GM19438 (cell line): ENCODE measurements around the gene SLC38A10.

Experiments
- ATAC-seq: cut with Tn5 transposase; IDR thresholded peaks from one replicate; pipeline ENCODE4 v1.9.1; 2021; ENCODE audit warnings: low read depth; ENCODE audit not compliant: unreplicated experiment

The SLC38A10 gene

DNA sequence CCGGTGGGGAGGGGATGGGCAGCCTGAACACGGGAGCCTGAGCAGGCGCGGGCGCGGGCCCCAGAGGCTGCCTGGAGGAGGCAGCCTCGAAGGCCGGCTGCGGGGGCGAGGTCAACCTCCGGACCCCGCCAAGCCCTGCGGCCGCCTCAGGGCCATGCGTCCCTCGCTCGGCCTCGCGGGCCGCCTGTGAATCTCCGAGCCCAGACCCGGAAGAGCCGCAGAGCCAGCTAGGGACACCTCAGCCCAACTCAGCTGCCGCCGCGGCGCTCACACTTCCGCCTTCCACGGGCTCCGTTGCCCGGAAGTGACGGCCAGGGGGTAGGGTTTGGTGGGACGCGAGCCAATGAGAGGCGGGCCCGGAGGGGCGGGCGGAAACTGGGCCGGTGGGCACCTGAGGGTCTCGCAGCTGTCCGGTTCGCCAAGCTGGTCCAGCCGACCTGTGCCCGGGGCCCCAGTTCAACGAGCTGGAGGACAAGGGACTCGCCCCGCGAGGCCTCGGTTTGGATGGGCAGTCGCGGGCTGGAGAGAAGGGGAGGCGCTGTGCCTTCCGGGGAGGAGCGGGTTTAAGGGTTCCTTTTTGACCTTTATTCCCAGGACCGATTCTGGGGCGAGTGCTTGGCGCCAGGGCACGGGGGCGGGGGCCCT is at the start of gene SLC38A10:
TSS of gene SLC38A10 (minus strand) at position 277 of the 645 bp plus-strand sequence. CDS start 386 bp downstream, outside the sequence.
- peak; percentile 83 for ATAC-seq

DNA sequence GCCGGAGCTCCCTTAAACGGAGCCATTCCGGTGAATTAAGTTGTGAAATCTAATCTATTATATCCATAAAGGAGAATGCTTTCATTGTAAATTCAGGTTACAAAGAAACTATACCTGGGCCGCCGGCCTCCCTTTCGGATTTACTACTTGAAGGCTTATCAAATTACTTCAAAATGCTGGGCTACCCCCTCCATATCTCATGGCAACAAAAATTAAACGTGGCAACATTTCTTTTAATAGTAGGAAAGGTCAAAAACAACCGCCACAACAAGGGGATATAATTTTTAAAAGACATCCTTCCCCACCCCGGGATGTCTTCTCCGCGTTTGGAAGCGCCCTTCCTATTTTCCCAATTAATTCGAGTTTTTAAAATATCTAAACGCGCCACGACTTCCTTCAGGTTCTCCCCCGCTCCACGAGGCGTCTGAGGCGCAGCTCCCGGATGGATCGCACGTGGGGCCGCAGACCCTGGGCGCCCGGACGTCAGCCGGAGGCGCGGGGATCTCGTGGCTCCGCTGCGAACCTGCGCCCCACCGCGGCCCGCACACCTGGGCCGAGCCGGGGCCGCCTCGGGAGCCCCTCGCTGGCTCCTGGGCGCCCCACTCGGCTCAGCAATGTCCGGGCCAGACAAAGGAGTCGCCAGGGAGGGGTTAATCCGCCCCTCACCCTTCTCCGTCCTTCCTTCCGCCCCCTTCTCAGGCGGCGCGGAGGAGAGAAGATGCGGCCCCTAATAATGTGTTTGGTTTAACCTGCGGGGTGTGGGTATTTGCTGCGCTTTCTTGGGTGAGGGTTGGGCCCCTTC is 47.4 kb upstream of the SLC38A10 start:
- ATAC-seq = no peak

DNA sequence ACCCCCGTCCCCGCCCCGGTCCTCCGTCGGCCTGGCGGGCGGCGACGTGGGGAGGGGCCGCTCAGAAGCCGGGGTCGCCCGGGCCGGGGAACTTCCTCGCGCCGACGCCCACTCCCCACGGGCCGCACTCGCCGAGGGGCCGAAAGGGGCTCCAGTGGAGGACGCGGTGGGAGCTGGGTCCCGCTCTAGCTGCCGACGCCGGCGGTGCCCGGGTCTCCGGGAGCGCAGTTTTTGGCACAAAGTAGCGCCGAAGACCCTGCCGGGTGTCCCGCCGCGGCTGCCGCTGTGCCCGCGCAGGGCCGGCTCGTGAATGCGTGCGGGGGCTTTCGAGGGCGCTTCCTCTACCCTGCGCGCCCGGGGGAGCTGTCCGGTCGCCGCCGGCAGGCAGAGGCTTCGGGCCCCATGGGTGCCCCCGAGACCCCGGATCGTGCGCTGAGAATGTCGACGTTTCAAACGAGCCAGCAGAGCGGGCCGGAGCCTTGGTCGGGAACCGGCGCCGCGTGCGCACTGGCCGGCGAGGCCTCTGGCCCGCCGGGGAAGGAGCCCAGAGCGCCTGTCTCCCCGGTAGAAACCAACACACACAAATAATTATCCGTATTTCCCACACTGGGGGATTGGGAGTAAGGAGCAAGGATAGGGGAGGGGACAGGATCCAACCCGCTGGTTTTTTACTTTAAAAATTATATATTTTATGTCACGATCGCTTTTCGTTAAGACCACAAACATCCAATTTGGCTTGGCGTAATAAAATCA is 46.6 kb upstream of the SLC38A10 start:
- no peak for ATAC-seq

DNA sequence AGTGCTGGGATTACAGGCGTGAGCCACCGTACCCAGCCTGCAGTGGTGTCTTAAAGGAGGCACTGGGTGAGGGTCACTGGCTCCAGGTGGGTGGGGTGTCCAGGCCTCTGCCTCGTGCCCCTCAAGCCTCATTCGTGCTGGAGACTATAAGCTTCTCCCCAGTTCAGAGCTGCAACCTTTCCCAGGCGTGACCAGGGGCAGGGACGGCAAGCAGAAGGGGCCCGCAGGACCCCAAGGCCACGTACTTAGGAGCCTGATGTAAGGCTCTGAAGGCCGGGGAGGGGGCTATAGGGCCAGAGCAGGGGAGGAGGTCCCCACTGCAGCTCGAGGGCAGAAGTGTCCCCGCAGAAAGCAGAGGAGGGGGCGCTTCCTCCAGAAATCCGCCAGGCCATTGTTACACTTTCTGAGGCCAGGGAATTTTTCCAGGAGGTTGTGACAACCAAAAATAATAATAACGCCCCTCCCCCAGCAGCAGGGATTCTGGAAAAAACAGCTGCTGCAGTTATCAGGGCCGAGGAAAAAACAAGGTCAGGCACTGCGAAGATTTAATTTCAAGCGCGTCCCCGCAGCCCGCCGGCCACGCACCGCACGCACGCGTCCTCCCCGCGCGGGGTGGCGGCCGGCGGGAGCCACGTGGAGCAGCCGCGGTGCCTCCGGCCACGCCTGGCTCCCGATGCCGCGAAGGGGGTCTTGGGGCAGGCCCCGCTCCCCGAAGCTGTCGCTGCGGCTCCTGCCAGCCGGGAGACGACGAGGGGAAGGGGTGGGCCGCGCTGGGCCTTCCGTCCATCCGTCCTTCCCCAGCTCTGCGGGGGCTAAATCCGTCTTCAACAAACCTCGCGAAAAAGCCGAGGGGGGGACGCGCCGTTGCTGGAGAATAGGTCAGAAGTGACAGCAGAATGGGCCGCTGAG is 45.8 kb upstream of the SLC38A10 start:
- ATAC-seq = no peak

DNA sequence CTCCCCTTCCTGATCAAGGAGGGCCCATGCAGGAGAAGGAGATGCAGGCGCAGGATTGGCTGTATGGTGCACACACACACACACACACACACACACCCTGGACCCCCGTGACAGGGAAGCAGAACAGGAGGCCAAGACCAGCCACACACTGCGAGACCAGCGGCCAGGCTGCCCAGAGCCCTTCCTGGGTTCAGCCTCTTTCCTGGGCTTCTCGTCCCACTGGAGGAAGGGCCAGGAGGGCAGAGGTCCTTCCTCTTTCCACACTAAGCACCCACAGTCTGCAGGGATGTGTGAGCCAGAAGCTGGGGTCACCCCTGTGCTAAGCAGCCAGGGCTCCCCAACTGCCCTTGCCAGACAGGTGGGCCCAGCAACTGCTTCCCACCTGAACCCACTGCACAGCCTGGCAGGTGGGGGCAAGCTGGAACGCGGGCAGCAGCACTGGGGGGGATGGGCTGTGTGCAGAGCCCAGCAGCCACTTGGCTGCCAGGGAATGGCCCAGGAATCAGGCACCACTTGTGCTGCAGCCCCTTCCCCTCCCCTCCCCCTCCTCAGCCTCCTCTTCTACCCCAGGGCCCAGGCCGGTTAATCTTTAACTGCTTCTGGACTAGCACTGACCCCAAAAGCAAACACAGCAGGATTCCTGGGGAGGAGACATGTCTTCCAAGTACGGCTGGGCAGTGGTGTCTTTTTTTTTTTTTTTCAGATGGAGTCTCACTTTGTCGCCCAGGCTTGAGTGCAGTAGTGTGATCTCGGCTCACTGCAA is 44.6 kb upstream of the SLC38A10 start:
- no peak for ATAC-seq

DNA sequence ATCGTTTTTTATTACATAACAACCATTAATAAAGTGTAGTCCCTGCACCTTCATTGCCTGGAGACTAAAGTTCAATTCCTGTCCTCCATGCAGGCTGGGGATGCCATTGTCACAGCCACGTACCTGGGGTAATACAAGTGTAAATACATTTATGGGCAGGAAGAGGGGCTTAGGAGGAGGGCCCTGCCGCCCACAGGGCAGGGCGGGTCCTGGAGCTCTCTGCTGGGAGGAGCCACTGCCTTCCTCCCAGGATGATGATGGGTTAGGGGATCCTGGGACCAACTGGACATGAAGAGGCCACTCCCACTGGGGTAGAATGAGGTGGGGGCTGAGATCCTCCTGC is 44.1 kb upstream of the SLC38A10 start:
- ATAC-seq = no peak

DNA sequence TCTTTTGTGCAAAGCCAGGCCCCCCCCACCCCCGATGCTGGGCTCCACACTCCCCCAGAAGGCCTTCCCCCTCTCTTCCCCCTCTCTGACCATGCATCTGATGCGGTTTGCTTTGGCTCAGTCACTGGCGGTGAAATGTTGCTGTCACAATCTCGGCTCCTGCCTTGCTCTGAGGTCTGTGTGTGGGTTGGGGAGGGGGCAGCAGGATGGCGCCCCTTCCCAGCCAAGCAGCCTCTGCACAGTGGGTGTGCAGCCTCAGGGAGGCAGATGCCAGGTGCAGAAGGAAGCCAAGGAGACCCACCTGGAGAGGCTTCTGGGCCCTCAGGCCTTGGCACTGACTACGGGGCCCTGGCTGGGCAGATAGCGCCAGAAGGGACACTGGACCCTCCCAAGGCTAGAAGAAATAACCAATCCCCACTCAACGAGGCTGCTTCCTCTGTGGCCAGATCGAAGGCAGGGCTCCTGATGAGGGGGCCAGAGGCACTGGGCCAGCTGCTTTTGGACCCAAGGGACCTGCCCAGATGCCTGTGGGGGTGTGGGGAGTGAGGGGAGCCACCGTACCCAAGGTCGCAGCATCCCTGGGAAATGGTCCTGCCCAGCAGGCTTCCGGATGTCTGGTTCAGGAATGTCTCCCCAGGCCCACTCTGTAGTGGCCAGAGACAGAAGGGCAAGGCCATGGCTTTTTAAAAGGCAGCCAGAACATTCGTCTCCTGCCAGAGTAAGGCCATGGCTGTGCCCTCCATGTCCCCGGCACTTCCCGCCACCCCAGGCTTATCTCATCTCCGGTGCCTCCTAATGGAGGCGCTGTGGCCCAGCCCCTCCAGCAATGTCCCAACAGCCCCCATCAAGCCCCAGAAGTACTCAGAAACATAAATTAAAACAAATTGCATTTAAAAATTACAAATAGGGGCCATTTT is 43.4 kb upstream of the SLC38A10 start:
- ATAC-seq = no peak

DNA sequence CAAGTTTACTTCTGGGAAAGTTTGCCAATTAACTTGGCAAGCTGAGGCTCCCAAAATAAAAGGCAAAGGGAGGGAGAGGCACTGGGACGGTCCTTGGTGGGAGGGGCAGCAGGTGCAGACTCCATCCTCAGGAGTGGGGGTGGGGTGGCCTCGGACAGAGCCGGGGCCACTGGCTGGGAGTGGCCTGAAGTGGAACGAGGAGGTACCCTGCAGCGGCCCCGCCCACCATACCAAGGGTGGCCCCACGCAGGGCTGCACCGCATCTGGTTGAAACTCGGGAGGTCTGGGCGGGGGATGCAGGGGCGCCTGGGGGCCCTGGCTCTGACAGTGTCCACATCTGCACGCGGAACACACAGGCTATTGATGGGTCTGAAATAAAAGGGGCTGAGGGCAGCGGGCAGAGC is 42.4 kb upstream of the SLC38A10 start:
- no peak for ATAC-seq

DNA sequence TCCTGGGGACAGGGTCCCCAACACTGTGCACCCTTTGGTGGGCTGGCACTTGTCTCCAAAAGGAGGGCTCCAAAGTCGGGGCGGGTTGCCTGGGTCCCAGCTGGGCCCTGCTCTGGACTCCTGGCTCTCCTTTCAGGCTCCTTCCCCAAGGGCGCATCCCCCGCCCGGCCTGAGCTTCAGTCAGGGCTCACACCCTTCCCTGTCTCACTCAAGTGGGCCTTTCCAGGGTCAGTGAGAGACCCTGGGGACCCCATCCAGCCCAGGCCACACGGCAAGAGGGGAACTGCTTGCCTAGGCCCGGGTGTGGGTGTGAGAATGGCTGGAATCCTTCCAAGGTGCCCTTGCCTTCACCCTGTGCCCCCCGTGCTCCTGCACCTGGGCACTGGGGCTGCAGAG is 41.8 kb upstream of the SLC38A10 start:
- no peak for ATAC-seq

DNA sequence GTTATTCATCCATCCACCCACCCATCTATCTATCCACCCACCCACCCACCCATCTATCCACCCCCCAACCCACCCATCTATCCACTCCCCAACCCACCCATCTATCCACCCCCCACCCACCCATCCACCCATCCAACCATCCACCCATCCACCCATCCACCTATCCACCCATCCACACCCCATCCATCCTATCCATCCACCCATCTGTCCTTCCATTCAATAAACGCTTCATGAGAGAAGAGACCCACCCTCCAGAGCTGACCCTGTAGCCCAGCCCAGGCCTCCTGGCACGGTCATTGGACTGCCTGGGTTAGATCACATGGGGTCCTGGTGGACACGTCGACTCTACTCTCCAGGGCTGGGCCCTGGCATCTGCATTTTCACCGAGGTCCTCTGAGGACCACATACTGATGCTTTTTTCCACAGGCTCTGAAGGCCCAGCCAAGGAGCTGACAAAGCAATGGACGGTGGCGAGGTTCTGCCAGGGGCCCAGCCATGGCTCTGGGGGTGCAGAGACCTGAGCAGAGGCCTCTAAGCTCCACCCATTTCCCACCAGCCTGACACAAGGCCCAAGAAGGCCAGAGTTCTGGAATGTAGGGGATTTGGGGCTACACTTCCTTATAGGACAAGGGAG is 41.3 kb upstream of the SLC38A10 start:
- no peak for ATAC-seq

DNA sequence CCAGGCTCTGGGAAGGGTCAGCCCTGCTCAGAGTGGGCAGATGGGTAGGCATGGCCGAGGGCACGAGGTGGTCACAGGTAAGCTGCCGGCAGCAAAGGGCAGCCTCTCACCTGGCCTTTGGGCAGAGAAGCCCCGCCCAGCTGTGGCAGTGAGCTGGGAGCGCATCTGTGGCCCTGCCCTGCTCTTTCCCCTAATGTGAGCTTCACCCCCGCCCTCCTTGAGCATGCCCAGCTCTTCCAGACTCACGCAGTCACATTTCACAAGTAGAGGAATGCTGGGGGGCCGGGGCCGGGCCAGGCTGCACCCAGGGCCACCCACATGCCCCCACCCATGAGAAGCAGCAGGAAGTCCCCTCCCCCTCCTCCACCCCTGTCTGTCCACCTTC is 40.7 kb upstream of the SLC38A10 start:
- ATAC-seq = no peak

DNA sequence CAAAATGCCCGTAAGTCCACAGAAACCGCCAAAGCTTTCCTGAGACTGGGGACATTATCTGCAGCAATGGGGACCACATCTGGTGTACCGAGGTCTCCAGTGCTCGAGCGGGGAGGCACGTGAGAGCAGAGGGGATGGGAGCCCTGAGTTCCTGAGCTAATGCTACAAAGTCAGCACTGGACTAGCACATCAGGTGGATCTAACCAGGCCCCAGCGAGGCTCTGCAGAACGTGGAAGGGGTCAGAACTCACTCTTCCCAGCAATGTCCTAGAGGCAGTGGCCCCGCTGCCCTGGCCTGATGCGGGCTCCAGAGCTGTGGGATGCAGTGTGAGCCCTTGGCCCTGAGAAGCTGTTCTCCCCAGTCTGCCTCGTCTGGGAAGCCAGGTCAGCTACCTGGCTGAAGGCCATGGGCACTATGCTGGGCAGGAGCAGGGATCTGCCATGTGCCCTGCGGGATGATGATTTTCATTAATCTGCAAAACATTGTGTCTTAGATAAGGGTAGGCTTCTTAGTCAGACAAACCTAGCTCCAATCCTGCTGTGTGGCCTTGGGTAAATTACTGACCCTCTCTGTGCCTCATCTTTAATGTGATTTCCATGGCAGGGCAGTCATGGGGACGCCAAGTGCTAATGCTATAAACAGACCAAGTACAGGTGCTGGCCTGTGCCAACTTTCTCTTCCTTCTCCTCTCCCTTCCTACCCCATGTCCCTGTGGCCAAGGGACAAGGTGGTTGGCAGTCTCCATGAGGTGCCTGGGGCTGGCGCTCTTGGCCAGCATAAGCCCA is 40.1 kb upstream of the SLC38A10 start:
- no peak for ATAC-seq

DNA sequence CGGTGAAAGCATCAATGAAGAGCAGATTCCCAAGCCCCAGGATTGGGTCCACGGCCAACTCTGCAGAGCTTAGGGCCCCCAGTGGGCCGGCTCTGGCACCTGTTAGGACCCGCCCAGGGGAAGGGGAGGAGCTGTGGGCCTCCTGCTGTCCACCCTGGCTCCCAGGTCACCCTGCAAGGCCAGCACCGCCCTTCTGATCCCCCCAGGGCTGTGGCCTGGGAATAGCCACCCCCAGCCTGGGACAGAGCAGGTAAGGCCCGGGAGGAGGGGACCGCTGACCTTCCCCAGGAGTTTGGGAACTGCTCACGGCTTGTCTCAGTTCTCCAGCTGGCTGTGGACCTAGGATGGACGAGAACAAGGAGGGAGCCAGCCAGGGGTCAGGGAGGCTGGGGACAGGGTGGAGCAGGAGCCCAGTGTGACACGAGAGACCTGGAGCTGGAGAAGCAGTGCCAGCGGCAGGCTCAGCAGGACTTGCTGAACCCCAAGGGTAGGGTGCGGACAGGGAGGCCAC is 39.3 kb upstream of the SLC38A10 start:
- no peak for ATAC-seq

DNA sequence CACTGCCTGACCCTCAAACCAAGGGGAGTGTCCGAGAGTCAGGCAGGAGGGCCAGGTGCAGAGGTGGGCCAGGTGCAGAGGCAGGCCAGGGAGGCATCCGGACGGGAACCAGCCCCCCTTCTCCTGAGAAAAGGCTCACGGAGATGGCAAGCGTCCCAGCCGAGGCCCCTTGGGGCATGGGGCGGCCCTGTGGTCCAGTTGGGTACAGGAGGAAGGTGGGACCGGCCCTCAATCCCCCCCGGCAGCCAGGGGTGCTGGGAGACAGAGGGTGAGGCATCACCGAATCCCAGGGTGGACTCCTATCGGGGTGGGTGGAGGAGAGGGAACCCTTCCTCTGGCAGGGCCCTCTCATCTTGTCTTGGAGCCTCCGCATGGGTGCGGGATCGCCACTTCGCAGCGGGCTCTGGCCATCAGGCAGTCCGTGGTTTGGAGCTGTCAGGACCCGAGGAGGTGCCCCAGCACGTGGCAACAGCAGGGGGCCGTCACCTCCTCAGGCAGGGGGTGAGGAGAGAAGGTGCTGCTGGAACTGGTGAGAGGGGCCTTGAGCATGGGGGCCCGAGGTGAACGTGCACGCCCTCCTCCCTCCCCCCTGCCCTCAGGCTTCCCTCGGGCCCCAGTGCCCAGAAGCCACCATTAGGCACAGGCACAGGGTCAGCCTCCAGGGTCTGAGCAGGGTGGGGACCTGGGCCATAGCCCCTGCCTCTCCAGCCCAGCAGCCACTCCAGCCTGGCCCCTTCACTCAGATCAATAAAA is 38.7 kb upstream of the SLC38A10 start:
- no peak for ATAC-seq

DNA sequence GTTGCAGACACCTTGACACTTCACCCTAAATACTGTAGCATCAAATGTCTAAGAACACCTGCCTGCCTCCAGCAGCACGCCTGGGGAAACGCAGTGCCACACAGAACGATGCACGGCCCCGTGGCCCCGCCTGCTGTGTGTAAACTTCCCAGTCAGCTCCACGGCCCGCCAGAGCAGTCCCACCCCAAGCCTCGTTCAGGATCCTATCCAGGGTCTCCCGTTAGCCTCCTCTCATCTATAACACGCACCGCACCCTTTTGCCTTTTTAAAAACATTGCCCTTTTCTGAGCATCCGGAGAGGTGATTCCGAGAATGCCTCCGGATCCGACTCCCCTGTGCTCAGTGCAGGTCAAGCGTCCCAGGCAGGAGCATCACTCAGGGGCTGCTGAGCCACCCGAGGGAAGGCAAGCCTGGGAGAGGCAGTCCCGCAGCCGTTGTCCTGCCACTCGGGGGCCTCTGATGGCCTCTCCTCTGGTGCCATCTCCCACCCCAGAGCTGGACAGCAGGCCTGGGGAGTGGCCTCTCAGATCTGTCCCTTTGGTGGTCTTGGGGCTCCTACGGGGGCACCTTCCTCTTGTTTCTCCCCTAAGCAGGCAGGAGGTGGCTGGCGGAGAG is 37.9 kb upstream of the SLC38A10 start:
- ATAC-seq = no peak

DNA sequence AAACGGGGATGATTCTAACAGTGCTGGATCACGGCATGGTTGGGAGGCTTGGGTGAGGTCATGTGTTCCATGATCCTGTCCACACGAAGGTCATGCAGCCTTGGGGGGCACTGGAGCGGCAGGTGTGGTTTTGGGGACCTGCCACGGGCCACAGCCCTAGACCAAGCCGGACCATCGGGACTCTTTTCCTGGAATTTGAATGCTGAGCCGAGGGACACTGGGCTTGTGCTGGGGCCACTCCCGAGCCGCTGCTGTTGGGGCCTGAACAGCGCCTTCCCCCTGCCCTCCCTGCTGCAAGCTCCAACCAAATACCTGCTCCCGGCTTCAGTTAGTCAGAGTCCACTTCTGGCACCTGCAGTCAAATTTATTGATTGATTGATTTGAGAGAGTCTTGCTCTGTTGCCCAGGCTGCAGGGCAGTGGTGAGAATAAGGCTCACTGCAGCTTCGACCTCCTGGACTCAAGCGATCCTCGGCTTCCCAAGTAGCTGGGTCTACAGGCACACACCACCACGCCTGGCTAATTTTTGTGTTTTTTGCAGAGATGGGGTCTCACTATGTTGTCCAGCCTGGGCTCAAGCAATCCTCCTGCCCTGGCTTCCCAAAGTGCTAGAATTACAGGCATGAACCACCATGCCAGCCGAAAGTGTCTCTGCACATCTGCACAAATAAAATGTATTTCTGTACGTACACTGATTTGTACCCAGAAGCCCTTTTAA is 37.2 kb upstream of the SLC38A10 start:
- no peak for ATAC-seq
